K562 (cell line): ENCODE measurements around the gene SPATS2L. TPM values are rescaled to one million over a fixed set of nuclear protein-coding genes. Genes with fewer than 3 reads are reported as not detected.
A peak's percentile ranks its signal among the peaks of the same experiment; 100 is the strongest.

Experiments
- CBFA2T3 ChIP-seq: fragments of 450-650 bp; IDR thresholded peaks from 2 replicates; pipeline ENCODE4 v1.6.1; 2017
- CREB3 ChIP-seq: fragments of 450-650 bp; conservative IDR thresholded peaks from 2 replicates; pipeline ENCODE4 v1.6.1; 2016; ENCODE audit warnings: missing genetic modification characterization, low read depth, mild to moderate bottlenecking, missing compliant biosample characterization, moderate library complexity
- CREBBP ChIP-seq: IDR thresholded peaks from one replicate; pipeline ENCODE4 v1.6.1; 2012; ENCODE audit warnings: low read depth, mild to moderate bottlenecking, control low read depth, inconsistent platforms, low read length
- DMBX1 ChIP-seq: fragments of 250-450 bp; sonication (Bioruptor Pico); IDR thresholded peaks from 2 replicates; pipeline ENCODE4 v1.8.0; 2022; ENCODE audit warnings: inconsistent platforms, mild to moderate bottlenecking, moderate library complexity, borderline replicate concordance
- DPF2 ChIP-seq: fragments of 450-650 bp; IDR thresholded peaks from 2 replicates; pipeline ENCODE4 v1.6.1; 2016
- E2F6 ChIP-seq, 2 experiments: IDR thresholded peaks; 2 replicates each; pipeline ENCODE4 v1.6.1; 2011; ENCODE audit warnings: borderline replicate concordance in 1 of 2, control low read depth in 1 of 2, low read depth in 1 of 2, low read length in 1 of 2, mild to moderate bottlenecking in 1 of 2, mixed read lengths in 1 of 2, moderate library complexity in 1 of 2; ENCODE audit not compliant: insufficient read depth in 1 of 2, insufficient read length in 1 of 2, poor library complexity in 1 of 2, severe bottlenecking in 1 of 2; ENCODE audit errors: extremely low read depth in 1 of 2
- EP300 ChIP-seq: IDR thresholded peaks from 2 replicates; pipeline ENCODE4 v1.6.1; 2012; ENCODE audit warnings: low read length, improper control_type of control experiment
- EWSR1 ChIP-seq: fragments of 450-650 bp; IDR thresholded peaks from 2 replicates; pipeline ENCODE4 v1.6.1; 2018; ENCODE audit warnings: borderline replicate concordance, mild to moderate bottlenecking, low read depth, moderate library complexity; ENCODE audit not compliant: partially characterized antibody
- FOSL1 ChIP-seq: fragments of 200-800 bp; sonication (Bioruptor generic); conservative IDR thresholded peaks from 2 replicates; pipeline ENCODE4 v1.6.1; 2016; ENCODE audit warnings: missing genetic modification characterization, missing compliant biosample characterization
- HMBOX1 ChIP-seq: sonication (generic); IDR thresholded peaks from 2 replicates; pipeline ENCODE4 v1.6.1; 2016
- HNRNPH1 ChIP-seq: fragments of 200-400 bp; formaldehyde crosslinking; optimal IDR thresholded peaks from 2 replicates; pipeline ENCODE3; 2017; ENCODE audit warnings: low read depth, mild to moderate bottlenecking, low read length, moderate library complexity
- KLF10 ChIP-seq: fragments of 250-450 bp; sonication (Bioruptor Pico); IDR thresholded peaks from 2 replicates; pipeline ENCODE4 v1.6.1; 2021; ENCODE audit warnings: matching md5 sums
- MECOM ChIP-seq: fragments of 250-450 bp; sonication (Bioruptor Pico); IDR thresholded peaks from 2 replicates; pipeline ENCODE4 v1.8.0; 2022; ENCODE audit warnings: inconsistent platforms
- NR2C1 ChIP-seq, 2 experiments: fragments of 450-650 bp; IDR thresholded peaks; 2 replicates each; pipeline ENCODE4 v1.6.1; 2017; ENCODE audit warnings: mild to moderate bottlenecking in 2 of 2, antibody characterized with exemption in 1 of 2, inconsistent platforms in 1 of 2, missing compliant biosample characterization in 1 of 2, missing genetic modification characterization in 1 of 2
- POLR2B ChIP-seq: fragments of 450-650 bp; IDR thresholded peaks from 2 replicates; pipeline ENCODE4 v1.6.1; 2018; ENCODE audit warnings: low read depth; ENCODE audit not compliant: partially characterized antibody
- RCOR1 ChIP-seq, 2 experiments: IDR thresholded peaks; 2 replicates each; pipeline ENCODE4 v1.6.1; 2012; ENCODE audit warnings: low read depth in 2 of 2, low read length in 2 of 2, borderline replicate concordance in 1 of 2, improper control_type of control experiment in 1 of 2
- SUPT5H ChIP-seq: fragments of 450-650 bp; IDR thresholded peaks from 2 replicates; pipeline ENCODE4 v1.6.1; 2016
- ZBTB5 ChIP-seq: fragments of 450-650 bp; IDR thresholded peaks from 2 replicates; pipeline ENCODE4 v1.6.1; 2017; ENCODE audit warnings: antibody characterized with exemption
- ZC3H8 ChIP-seq: fragments of 450-650 bp; IDR thresholded peaks from 2 replicates; pipeline ENCODE4 v1.6.1; 2017
- ZNF408 ChIP-seq: fragments of 250-450 bp; sonication (Bioruptor Pico); IDR thresholded peaks from 2 replicates; pipeline ENCODE4 v1.4.0; 2020; ENCODE audit warnings: low read depth, mild to moderate bottlenecking, moderate library complexity
- polyA plus RNA-seq, 8 experiments: library from polyadenylated mRNA; depleted of rRNA in 4 of 8; stranded (reverse) in 5 of 8; unstranded in 3 of 8; fragments of >200 nt; fragmentation: Nextera tagmentation in 2 of 8; fragmentation: Illumina TruSeq in 1 of 8; extraction: Ambion mirVana in 2 of 8; extraction: Trizol in 1 of 8; gene quantifications; 2 replicates each; pipeline versions ENCODE4 v1.2.1 to v1.2.3, GENCODE V29; 2011 to 2014; ENCODE audit warnings: inconsistent platforms in 1 of 8, missing spikeins in 1 of 8
- total RNA-seq, 7 experiments: library from RNA; depleted of rRNA in 6 of 7; stranded (reverse); fragments of >200 nt in 6 of 7; fragmentation: Illumina TruSeq in 2 of 7; extraction: Trizol in 2 of 7; gene quantifications; 2 replicates each; pipeline versions ENCODE4 v1.2.1 to v1.2.3, GENCODE V29; 2011 to 2021; ENCODE audit warnings: low replicate concordance in 1 of 7
- TF ChIP-seq, protein P1 (sequence below): sonication (generic); formaldehyde crosslinking; IDR thresholded peaks from 2 replicates; pipeline ENCODE4 v1.8.0; 2022; ENCODE audit warnings: mild to moderate bottlenecking, missing genetic modification reagents

Gene SPATS2L
- total and polyA plus RNA-seq, 9 of the 15 experiments (the other 6 are each of a cell fraction or from before 2014, with no cell fraction given) = 11.3 to 41.5 (median 24.9) TPM

- TF ChIP-seq E2F6 (IDR thresholded peaks at IDR 0.05; ENCODE audit: borderline replicate concordance in 1 of 2, extremely low read depth in 1 of 2, insufficient read depth in 1 of 2, insufficient read length in 1 of 2, low read depth in 1 of 2, low read length in 1 of 2, poor library complexity in 1 of 2, severe bottlenecking in 1 of 2) (no peak), CBFA2T3 (peak; percentile 51), FOSL1 (tag) (peak; percentile 75), CREB3 (tag) (0 out of 2 replicates have a peak, but pooled peaks have one; percentile 33), CREBBP (no peak), ZNF408 (CRISPR knock-in tag) (no peak), SUPT5H (no peak), ZBTB5 (no peak), DPF2 (peak; percentile 28; the same call in 1 of the 2 replicates), NR2C1 (IDR thresholded peaks at IDR 0.05) (no peak), NR2C1 (tag; IDR thresholded peaks at IDR 0.05) (0 out of 2 replicates have a peak, but pooled peaks have one; percentile 22), MECOM (no peak), HNRNPH1 (no peak), EWSR1 (no peak), POLR2B (no peak), EP300 (peak; percentile 21; the same call in 1 of the 2 replicates), DMBX1 (CRISPR knock-in tag) (peak; percentile 73; the same call in 1 of the 2 replicates), RCOR1 (IDR thresholded peaks at IDR 0.05; ENCODE audit: borderline replicate concordance in 1 of 2, low read depth in 2 of 2, low read length in 2 of 2) (no peak), ZC3H8 (no peak), KLF10 (no peak), HMBOX1 (peak; percentile 83)
- TF ChIP-seq, protein P1, sequence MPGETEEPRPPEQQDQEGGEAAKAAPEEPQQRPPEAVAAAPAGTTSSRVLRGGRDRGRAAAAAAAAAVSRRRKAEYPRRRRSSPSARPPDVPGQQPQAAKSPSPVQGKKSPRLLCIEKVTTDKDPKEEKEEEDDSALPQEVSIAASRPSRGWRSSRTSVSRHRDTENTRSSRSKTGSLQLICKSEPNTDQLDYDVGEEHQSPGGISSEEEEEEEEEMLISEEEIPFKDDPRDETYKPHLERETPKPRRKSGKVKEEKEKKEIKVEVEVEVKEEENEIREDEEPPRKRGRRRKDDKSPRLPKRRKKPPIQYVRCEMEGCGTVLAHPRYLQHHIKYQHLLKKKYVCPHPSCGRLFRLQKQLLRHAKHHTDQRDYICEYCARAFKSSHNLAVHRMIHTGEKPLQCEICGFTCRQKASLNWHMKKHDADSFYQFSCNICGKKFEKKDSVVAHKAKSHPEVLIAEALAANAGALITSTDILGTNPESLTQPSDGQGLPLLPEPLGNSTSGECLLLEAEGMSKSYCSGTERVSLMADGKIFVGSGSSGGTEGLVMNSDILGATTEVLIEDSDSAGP (CRISPR knock-in tag) = no peak
Observed at GRCh38 chr2:200408428-200409316, 102.2 kb downstream of the SPATS2L start (continued).
